ENCODE measurements around the gene UGT1A8. TPM values are rescaled to one million over a fixed set of nuclear protein-coding genes. Genes with fewer than 3 reads are reported as not detected.
"Not testable (repeated sequence)": the region's sequence is repeated elsewhere in the genome, so short reads cannot be mapped to it uniquely, and the experiment has no call there.

Gene UGT1A8
- polyA plus RNA-seq, 2 of the 4 experiments (the other 2 are of a cell fraction): 0.22 TPM; not detected in 1

DNA sequence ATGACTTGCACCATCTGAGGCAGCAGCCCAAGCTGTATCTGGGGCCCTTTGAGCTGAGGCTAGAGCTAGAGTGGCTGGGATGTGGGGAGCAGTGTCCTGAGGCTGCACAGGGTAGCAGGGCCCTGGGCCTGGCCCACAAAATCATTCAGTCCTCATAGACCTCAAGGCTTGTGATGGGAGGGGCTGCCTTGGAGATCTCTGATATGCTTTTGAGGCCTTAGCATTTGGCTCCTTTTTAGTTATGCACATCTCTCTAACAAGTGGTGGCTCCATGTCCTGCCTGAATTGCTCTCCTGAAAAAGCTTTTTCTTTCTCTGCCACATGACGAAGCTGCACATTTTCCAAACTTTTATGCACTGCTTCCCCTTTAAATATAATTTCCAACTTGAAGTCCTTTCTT, 11.8 kb upstream of the UGT1A8 start (continued):
- TF ChIP-seq MAFK (IDR thresholded peaks at IDR 0.05; ENCODE audit: partially characterized antibody) (no peak), EHMT2 (IDR thresholded peaks at IDR 0.05; ENCODE audit: low read depth) (no peak), TFCP2L1 (CRISPR knock-in tag; IDR thresholded peaks at IDR 0.05) (no peak), JUN (IDR thresholded peaks at IDR 0.05) (no peak), CHD2 (IDR thresholded peaks at IDR 0.05; ENCODE audit: low read length, partially characterized antibody) (no peak), NR3C1 (IDR thresholded peaks at IDR 0.05) (no peak)
- TF ChIP-seq, protein P1, sequence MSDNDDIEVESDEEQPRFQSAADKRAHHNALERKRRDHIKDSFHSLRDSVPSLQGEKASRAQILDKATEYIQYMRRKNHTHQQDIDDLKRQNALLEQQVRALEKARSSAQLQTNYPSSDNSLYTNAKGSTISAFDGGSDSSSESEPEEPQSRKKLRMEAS (IDR thresholded peaks at IDR 0.05): no peak

DNA sequence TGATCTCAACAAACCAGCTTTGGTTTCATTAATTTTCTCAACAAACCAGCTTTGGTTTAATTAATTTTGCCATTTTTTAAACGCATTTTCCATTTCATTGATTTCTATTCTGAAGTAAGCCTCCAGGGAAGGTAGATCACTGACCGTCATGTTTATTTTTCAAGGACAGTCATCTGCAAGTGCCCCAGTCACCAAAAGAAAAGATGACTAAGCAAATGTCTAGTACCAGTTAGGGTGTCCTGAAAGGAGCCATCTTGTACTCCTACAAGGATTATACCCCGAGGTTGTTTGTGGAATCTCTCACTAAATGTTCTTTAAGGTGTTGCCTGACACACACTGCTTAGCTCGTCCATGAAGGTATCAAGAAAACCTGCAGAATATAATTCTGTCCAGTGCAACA, 6.1 kb upstream of the UGT1A8 start:
- WGBS (ENCODE audit: missing lambda C conversion rate): 78% methylated on average over 4 of the region's 4 CpGs
- CTCF ChIA-PET: interaction anchor here (0.6 to 1.2 kb wide), 2 partner anchors 15 to 150 kb away, joined by 4 read pairs; no protein-coding TSS in a partner anchor
- 0 out of 3 replicates have a peak, but pooled peaks cover 3% of the 10 kb centered on the region for H3K4me1 ChIP-seq
- H3K4me3 ChIP-seq: no peak overlapping the region
- H3K9me3 ChIP-seq: peaks cover 40% of the 10 kb centered on the region; the same call in 2 of the 3 replicates
- POLR2A ChIA-PET: no interaction called here
- TF ChIP-seq ZNF302 (CRISPR knock-in tag; IDR thresholded peaks at IDR 0.05) (no peak), MAFK (IDR thresholded peaks at IDR 0.05; ENCODE audit: partially characterized antibody) (peak; percentile 68)
- H3K27ac ChIP-seq: peak overlapping the region in 1 of 2 experiments; percentile 19; a peak in 1 of 6 replicates
- no peak overlapping the region for H3K4me2 ChIP-seq
- ATAC-seq (no peak), DNase-seq (ENCODE audit: low read depth in 1 of 2, low spot score in 1 of 2) (no peak), FAIRE-seq (no peak)

DNA sequence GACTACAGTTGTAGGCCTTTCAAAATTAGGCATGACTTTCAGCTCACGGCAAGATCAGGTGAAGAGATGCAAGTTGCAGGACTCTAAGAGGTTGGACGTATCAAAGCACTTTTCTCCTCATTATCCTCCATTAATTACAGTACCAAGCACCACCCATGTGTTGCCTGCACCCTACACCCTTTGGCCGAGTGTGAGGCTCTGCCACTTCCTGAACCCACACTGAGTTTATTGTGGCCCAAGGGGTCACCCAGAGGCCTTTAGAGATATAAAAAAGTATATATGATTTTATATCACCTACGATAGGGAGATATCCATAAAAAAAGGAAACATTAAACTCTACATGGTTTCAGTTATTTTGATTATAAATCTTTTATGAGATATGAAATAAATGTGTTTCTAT, 2.8 kb downstream of the UGT1A8 start:
- DNase-seq (ENCODE audit: low read depth in 1 of 2, low spot score in 1 of 2) (no peak), FAIRE-seq (no peak), ATAC-seq (no peak)
- H3K27ac ChIP-seq: no peak overlapping the region
- H3K4me3 ChIP-seq: no peak overlapping the region
- H3K9me3 ChIP-seq: peaks cover 8% of the 10 kb centered on the region; the same call in 1 of the 3 replicates
- TF ChIP-seq KDM1A (IDR thresholded peaks at IDR 0.05; ENCODE audit: low read depth): no peak
- TF ChIP-seq EHMT2 (IDR thresholded peaks at IDR 0.05; ENCODE audit: low read depth): no peak
- no peak for TF ChIP-seq NPAS2 (CRISPR knock-in tag; IDR thresholded peaks at IDR 0.05; ENCODE audit: borderline replicate concordance)
- no peak for TF ChIP-seq CEBPB (IDR thresholded peaks at IDR 0.05)
- no peak for TF ChIP-seq PHF8 (IDR thresholded peaks at IDR 0.05; ENCODE audit: borderline replicate concordance, low read depth)
- TF ChIP-seq, protein P2, sequence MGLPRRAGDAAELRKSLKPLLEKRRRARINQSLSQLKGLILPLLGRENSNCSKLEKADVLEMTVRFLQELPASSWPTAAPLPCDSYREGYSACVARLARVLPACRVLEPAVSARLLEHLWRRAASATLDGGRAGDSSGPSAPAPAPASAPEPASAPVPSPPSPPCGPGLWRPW (IDR thresholded peaks at IDR 0.05): no peak
- TF ChIP-seq SMC3 (IDR thresholded peaks at IDR 0.05): no peak
- TF ChIP-seq, protein P3, sequence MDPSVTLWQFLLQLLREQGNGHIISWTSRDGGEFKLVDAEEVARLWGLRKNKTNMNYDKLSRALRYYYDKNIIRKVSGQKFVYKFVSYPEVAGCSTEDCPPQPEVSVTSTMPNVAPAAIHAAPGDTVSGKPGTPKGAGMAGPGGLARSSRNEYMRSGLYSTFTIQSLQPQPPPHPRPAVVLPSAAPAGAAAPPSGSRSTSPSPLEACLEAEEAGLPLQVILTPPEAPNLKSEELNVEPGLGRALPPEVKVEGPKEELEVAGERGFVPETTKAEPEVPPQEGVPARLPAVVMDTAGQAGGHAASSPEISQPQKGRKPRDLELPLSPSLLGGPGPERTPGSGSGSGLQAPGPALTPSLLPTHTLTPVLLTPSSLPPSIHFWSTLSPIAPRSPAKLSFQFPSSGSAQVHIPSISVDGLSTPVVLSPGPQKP (IDR thresholded peaks at IDR 0.05; ENCODE audit: low read depth, low read length): no peak
- H3K4me2 ChIP-seq: no peak overlapping the region
- CTCF ChIA-PET: no interaction called here
- whole genome bisulfite sequencing (ENCODE audit: missing lambda C conversion rate): 89% methylated on average over 4 of the region's 4 CpGs
- POLR2A ChIA-PET: no interaction called here
- no peaks in the 10 kb centered on the region for H3K4me1 ChIP-seq

DNA sequence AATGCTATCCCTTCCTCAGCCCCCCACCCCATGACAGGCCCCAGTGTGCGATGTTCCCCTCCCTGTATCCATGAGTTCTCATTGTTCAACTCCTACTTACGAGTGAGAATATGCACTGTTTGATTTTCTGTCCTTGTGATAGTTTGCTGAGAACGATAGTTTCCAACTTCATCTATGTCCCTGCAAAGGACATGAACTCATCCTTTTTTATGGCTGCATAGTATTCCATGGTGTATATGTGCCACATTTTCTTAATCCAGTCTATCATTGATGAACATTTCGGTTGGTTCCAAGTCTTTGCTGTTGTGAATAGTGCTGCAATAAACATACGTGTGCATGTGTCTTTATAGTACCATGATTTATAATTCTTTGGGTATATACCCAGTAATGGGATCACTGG, 4.4 kb downstream of the UGT1A8 start:
- H3K4me2 ChIP-seq; POLR2A ChIA-PET; FAIRE-seq; DNase-seq (ENCODE audit: low read depth in 1 of 2, low spot score in 1 of 2); H3K4me1 ChIP-seq; ATAC-seq; H3K9me3 ChIP-seq; CTCF ChIA-PET; H3K4me3 ChIP-seq; H3K27ac ChIP-seq: not testable (repeated sequence)
- 86% methylated on average over 5 of the region's 5 CpGs for WGBS (ENCODE audit: missing lambda C conversion rate)

DNA sequence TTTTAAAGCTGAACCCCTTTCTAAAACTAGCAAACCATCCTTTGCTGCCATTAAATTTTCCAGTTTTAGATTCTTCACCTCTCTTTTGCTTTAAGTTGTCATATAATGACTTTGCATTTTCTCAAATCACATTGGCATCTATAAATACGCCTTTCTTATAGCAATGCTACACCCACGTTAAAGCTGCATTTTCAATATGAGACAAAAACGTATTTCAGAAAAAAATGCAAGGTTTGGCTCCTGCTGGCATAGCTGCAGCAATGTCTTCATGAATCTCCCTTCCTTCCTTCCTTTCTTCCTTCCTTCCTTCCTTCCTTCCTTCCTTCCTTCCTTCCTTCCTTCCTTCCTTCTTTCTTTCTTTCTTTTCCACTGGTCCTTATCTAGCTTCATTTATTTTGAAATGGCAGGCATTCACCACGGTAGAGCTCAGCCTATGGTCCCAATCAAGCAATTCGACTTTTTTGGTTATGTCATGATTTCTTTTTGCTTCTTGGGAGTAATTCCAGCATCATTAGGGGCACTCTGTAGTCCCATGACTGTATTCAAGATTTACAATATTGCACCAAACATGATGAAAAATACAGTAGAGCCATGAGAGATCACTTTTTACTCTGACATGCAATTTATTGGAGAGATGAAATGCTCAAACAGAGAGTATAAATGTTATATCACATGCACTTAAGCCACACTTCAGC, 10.0 kb downstream of the UGT1A8 start:
- FAIRE-seq: no peak
- TF ChIP-seq, protein P4, sequence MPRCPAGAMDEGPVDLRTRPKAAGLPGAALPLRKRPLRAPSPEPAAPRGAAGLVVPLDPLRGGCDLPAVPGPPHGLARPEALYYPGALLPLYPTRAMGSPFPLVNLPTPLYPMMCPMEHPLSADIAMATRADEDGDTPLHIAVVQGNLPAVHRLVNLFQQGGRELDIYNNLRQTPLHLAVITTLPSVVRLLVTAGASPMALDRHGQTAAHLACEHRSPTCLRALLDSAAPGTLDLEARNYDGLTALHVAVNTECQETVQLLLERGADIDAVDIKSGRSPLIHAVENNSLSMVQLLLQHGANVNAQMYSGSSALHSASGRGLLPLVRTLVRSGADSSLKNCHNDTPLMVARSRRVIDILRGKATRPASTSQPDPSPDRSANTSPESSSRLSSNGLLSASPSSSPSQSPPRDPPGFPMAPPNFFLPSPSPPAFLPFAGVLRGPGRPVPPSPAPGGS (IDR thresholded peaks at IDR 0.05): no peak
- no peak for TF ChIP-seq EHMT2 (IDR thresholded peaks at IDR 0.05; ENCODE audit: low read depth)
- TF ChIP-seq, protein P5, sequence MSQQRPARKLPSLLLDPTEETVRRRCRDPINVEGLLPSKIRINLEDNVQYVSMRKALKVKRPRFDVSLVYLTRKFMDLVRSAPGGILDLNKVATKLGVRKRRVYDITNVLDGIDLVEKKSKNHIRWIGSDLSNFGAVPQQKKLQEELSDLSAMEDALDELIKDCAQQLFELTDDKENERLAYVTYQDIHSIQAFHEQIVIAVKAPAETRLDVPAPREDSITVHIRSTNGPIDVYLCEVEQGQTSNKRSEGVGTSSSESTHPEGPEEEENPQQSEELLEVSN (IDR thresholded peaks at IDR 0.05; ENCODE audit: borderline replicate concordance, low read depth): no peak
- TF ChIP-seq, protein P6, sequence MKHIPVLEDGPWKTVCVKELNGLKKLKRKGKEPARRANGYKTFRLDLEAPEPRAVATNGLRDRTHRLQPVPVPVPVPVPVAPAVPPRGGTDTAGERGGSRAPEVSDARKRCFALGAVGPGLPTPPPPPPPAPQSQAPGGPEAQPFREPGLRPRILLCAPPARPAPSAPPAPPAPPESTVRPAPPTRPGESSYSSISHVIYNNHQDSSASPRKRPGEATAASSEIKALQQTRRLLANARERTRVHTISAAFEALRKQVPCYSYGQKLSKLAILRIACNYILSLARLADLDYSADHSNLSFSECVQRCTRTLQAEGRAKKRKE (CRISPR knock-in tag; IDR thresholded peaks at IDR 0.05; ENCODE audit: low read depth): no peak
- no peak for TF ChIP-seq KDM1A (IDR thresholded peaks at IDR 0.05; ENCODE audit: low read depth)
- no peak for TF ChIP-seq CBX2 (IDR thresholded peaks at IDR 0.05; ENCODE audit: borderline replicate concordance, low read depth)
- TF ChIP-seq, protein P3 (IDR thresholded peaks at IDR 0.05; ENCODE audit: low read depth, low read length): no peak
- TF ChIP-seq, protein P7, sequence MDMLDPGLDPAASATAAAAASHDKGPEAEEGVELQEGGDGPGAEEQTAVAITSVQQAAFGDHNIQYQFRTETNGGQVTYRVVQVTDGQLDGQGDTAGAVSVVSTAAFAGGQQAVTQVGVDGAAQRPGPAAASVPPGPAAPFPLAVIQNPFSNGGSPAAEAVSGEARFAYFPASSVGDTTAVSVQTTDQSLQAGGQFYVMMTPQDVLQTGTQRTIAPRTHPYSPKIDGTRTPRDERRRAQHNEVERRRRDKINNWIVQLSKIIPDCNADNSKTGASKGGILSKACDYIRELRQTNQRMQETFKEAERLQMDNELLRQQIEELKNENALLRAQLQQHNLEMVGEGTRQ (IDR thresholded peaks at IDR 0.05): no peak

More for the DNA sequence above, 10.0 kb downstream of the UGT1A8 start:
- ATAC-seq: no peak
- WGBS (ENCODE audit: missing lambda C conversion rate): 64% methylated on average over 5 of the region's 5 CpGs
- CTCF ChIA-PET: interaction anchor here (0.6 kb wide), 1 partner anchor 200 kb away, joined by 3 read pairs; no protein-coding TSS in a partner anchor
- Histone ChIP-seq H3K9me3 (peaks cover 43% of the 10 kb centered on the region), H3K4me2 (no peak overlapping the region), H3K4me1 (no peaks in the 10 kb centered on the region), H3K4me3 (no peak overlapping the region), H3K27ac (no peak overlapping the region)
- DNase-seq (ENCODE audit: low read depth in 1 of 2, low spot score in 1 of 2): no peak
- POLR2A ChIA-PET: no interaction called here

Measured in A549 (cell line).